Neural cell (in vitro differentiated cells): Measurements from ENCODE around the gene PPP2R5B. TPM values are rescaled to one million over a fixed set of nuclear protein-coding genes. Genes with fewer than 3 reads are reported as not detected.

Experiments used
- H2AFZ ChIP-seq: fragments of 200-600, 300-800 bp; sonication (generic), shearing (Covaris generic); 2 replicates; pipeline ENCODE4 v1.6.0; 2014; ENCODE audit warnings: low read depth, mild to moderate bottlenecking, antibody characterized with exemption, low read length, moderate library complexity
- H3F3A ChIP-seq: fragments of 200-600 bp; shearing (Covaris generic); 2 replicates; pipeline ENCODE4 v1.6.1; 2016; ENCODE audit warnings: mild to moderate bottlenecking, moderate library complexity, mixed read lengths, antibody characterized with exemption, low read length; ENCODE audit not compliant: insufficient read depth, poor library complexity, severe bottlenecking
- H3K27ac ChIP-seq: fragments of 200-600, 300-800 bp; sonication (generic), shearing (Covaris generic); 2 replicates; pipeline ENCODE4 v1.5.1; 2014; ENCODE audit warnings: mild to moderate bottlenecking, low read length, moderate library complexity
- H3K27me3 ChIP-seq: fragments of 300-800, 200-600 bp; sonication (generic), shearing (Covaris generic); 2 replicates; pipeline ENCODE4 v1.6.0; 2014; ENCODE audit warnings: mild to moderate bottlenecking, low read depth, low read length, moderate library complexity; ENCODE audit not compliant: insufficient read depth
- H3K36me3 ChIP-seq: fragments of 300-800, 200-600 bp; sonication (generic), shearing (Covaris generic); 2 replicates; pipeline ENCODE4 v1.5.1; 2014; ENCODE audit warnings: mild to moderate bottlenecking, antibody characterized with exemption, low read length, moderate library complexity; ENCODE audit not compliant: insufficient read depth
- H3K4me2 ChIP-seq: fragments of 300-800, 200-600 bp; sonication (generic), shearing (Covaris generic); 2 replicates; pipeline ENCODE4 v1.6.0; 2014; ENCODE audit warnings: mild to moderate bottlenecking, low read length
- H3K4me3 ChIP-seq: fragments of 300-800, 200-600 bp; sonication (generic), shearing (Covaris generic); 2 replicates; pipeline ENCODE4 v1.5.1; 2014; ENCODE audit warnings: mild to moderate bottlenecking, low read length, moderate library complexity
- H3K79me2 ChIP-seq: fragments of 200-600 bp; shearing (Covaris generic); replicated peaks from 2 replicates; pipeline ENCODE4 v1.6.0; 2014; ENCODE audit warnings: mild to moderate bottlenecking, low read length, moderate library complexity; ENCODE audit not compliant: insufficient read depth
- H3K9ac ChIP-seq: fragments of 300-800, 200-600 bp; sonication (generic), shearing (Covaris generic); 2 replicates; pipeline ENCODE4 v1.6.1; 2016; ENCODE audit warnings: mild to moderate bottlenecking, low read length, mixed read lengths
- H3K9me2 ChIP-seq: fragments of 200-600 bp; shearing (Covaris generic); 2 replicates; pipeline ENCODE4 v1.6.1; 2016; ENCODE audit warnings: mild to moderate bottlenecking, low read length, mixed read lengths; ENCODE audit not compliant: insufficient read depth
- H3K9me3 ChIP-seq: fragments of 200-600, 300-800 bp; sonication (generic), shearing (Covaris generic); 2 replicates; pipeline ENCODE4 v1.6.1; 2016; ENCODE audit warnings: mild to moderate bottlenecking, mixed run types, low read length, moderate library complexity, mixed read lengths
- H4K20me1 ChIP-seq: fragments of 200-600 bp; shearing (Covaris generic); 2 replicates; pipeline ENCODE4 v1.6.1; 2016; ENCODE audit warnings: mild to moderate bottlenecking, mixed run types; ENCODE audit not compliant: insufficient read depth
- CTCF ChIP-seq: fragments of 450-650 bp; IDR thresholded peaks from 2 replicates; pipeline ENCODE4 v1.5.1; 2014; ENCODE audit warnings: antibody characterized with exemption, mild to moderate bottlenecking, moderate library complexity; ENCODE audit not compliant: poor library complexity, severe bottlenecking
- EP300 ChIP-seq: fragments of 450-650 bp; conservative IDR thresholded peaks from 2 replicates; pipeline ENCODE4 v1.6.1; 2014; ENCODE audit warnings: antibody characterized with exemption, mild to moderate bottlenecking, moderate library complexity; ENCODE audit not compliant: poor library complexity, severe bottlenecking
- EZH2 ChIP-seq: fragments of 200-600, 300-800 bp; shearing (Covaris generic), sonication (generic); IDR thresholded peaks from 2 replicates; pipeline ENCODE4 v1.6.1; 2014; ENCODE audit warnings: antibody characterized with exemption, low read length, borderline replicate concordance, mild to moderate bottlenecking; ENCODE audit not compliant: insufficient read depth, poor library complexity, severe bottlenecking
- MXI1 ChIP-seq: fragments of 450-650 bp; conservative IDR thresholded peaks from 2 replicates; pipeline ENCODE4 v1.6.1; 2014; ENCODE audit warnings: antibody characterized with exemption, mild to moderate bottlenecking; ENCODE audit not compliant: poor library complexity, severe bottlenecking
- POLR2AphosphoS5 ChIP-seq: IDR thresholded peaks from 2 replicates; pipeline ENCODE4 v1.6.1; 2012
- RAD21 ChIP-seq: fragments of 450-650 bp; conservative IDR thresholded peaks from 2 replicates; pipeline ENCODE4 v1.6.1; 2014; ENCODE audit warnings: antibody characterized with exemption, mild to moderate bottlenecking, moderate library complexity
- SMC3 ChIP-seq: fragments of 450-650 bp; conservative IDR thresholded peaks from 2 replicates; pipeline ENCODE4 v1.6.1; 2014; ENCODE audit warnings: antibody characterized with exemption, mild to moderate bottlenecking, moderate library complexity; ENCODE audit not compliant: poor library complexity
- TAF1 ChIP-seq: IDR thresholded peaks from 2 replicates; pipeline ENCODE4 v1.6.1; 2012; ENCODE audit warnings: low read depth
- polyA plus RNA-seq: library from polyadenylated mRNA; depleted of rRNA; stranded (reverse); fragments of >200 nt; gene quantifications from 2 replicates; pipeline ENCODE4 v1.2.3, GENCODE V29; 2014
- TF ChIP-seq, protein P1 (sequence below): IDR thresholded peaks from 2 replicates; pipeline ENCODE4 v1.6.1; 2012; ENCODE audit warnings: borderline replicate concordance

Gene PPP2R5B
- polyA plus RNA-seq, 1 donor from 2014 or later: 76.1 TPM

GRCh38 chr11:64888729-64889511, 35.6 kb upstream of the PPP2R5B start:
- Histone ChIP-seq H3K9me3 (no peaks in the 10 kb centered on the region), H3F3A (no peaks in the 10 kb centered on the region), H3K9ac (no peak overlapping the region), H2AFZ (no peak overlapping the region), H4K20me1 (no peaks in the 10 kb centered on the region), H3K9me2 (no peaks in the 10 kb centered on the region), H3K4me3 (no peak overlapping the region), H3K36me3 (no peaks in the 10 kb centered on the region), H3K4me2 (no peak overlapping the region), H3K27me3 (no peaks in the 10 kb centered on the region), H3K27ac (no peak overlapping the region), H3K79me2 (no peaks in the 10 kb centered on the region)
- TF ChIP-seq EZH2: no peak
- no peak for TF ChIP-seq SMC3
- TF ChIP-seq RAD21: no peak
- no peak for TF ChIP-seq EP300

GRCh38 chr11:64890522-64890939, 34.0 kb upstream of the PPP2R5B start:
- Histone ChIP-seq H3K9me3 (no peaks in the 10 kb centered on the region), H3K4me3 (no peak overlapping the region), H4K20me1 (no peaks in the 10 kb centered on the region), H3K36me3 (no peaks in the 10 kb centered on the region), H3K9ac (no peak overlapping the region), H3K4me2 (no peak overlapping the region), H3K27ac (no peak overlapping the region), H2AFZ (no peak overlapping the region), H3K79me2 (no peaks in the 10 kb centered on the region), H3K9me2 (no peaks in the 10 kb centered on the region), H3F3A (no peaks in the 10 kb centered on the region), H3K27me3 (no peaks in the 10 kb centered on the region)
- no peak for TF ChIP-seq RAD21

DNA sequence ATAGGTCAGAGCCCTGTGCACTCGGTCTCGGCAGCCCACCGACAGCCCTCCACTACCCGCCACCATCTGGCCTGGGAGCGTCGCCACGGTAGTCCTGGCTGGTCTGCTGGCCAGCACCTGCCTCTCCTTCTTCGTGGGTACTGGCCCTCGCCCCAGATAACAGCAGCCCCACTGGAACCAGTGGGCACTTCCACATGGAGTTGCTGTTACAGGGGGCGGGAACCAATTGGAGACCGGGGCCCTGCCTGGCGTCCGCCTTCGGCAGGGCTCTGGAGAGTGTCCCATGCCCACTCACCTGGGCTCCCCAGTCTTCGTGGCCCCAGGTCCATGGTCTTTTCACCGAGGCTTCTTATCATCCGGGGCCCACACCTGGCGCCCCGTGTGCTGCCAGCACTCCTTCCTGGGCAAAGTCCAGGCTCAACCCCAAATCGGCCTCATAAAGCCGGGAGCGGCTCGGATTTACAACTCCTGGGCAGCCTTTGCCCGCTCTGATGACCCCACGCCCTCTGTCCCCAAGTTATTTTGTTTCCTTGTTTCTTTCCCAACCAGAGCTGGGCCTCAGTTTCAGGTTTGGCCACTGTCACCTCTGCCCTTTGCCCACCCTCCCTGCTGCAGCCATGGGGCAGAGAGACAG, 33.2 kb upstream of the PPP2R5B start:
- Histone ChIP-seq H3K27ac (no peak overlapping the region), H3K9me3 (no peaks in the 10 kb centered on the region), H4K20me1 (no peaks in the 10 kb centered on the region), H3F3A (no peaks in the 10 kb centered on the region), H3K4me3 (no peak overlapping the region), H3K4me2 (no peak overlapping the region), H3K79me2 (no peaks in the 10 kb centered on the region), H3K36me3 (no peaks in the 10 kb centered on the region), H3K9ac (no peak overlapping the region), H3K9me2 (no peaks in the 10 kb centered on the region), H3K27me3 (no peaks in the 10 kb centered on the region), H2AFZ (no peak overlapping the region)
- no peak for TF ChIP-seq TAF1

- Histone ChIP-seq H3K9me3 (no peaks in the 10 kb centered on the region), H3K9me2 (no peaks in the 10 kb centered on the region), H3K4me2 (no peak overlapping the region), H3K36me3 (no peaks in the 10 kb centered on the region), H2AFZ (no peak overlapping the region), H3K4me3 (no peak overlapping the region), H3K27ac (no peak overlapping the region), H4K20me1 (no peaks in the 10 kb centered on the region), H3F3A (no peaks in the 10 kb centered on the region), H3K79me2 (no peaks in the 10 kb centered on the region), H3K27me3 (no peaks in the 10 kb centered on the region), H3K9ac (no peak overlapping the region)
- TF ChIP-seq TAF1 (no peak), RAD21 (no peak), POLR2AphosphoS5 (no peak), MXI1 (no peak), CTCF (no peak), SMC3 (no peak), EP300 (no peak), EZH2 (no peak)
- TF ChIP-seq, protein P1, sequence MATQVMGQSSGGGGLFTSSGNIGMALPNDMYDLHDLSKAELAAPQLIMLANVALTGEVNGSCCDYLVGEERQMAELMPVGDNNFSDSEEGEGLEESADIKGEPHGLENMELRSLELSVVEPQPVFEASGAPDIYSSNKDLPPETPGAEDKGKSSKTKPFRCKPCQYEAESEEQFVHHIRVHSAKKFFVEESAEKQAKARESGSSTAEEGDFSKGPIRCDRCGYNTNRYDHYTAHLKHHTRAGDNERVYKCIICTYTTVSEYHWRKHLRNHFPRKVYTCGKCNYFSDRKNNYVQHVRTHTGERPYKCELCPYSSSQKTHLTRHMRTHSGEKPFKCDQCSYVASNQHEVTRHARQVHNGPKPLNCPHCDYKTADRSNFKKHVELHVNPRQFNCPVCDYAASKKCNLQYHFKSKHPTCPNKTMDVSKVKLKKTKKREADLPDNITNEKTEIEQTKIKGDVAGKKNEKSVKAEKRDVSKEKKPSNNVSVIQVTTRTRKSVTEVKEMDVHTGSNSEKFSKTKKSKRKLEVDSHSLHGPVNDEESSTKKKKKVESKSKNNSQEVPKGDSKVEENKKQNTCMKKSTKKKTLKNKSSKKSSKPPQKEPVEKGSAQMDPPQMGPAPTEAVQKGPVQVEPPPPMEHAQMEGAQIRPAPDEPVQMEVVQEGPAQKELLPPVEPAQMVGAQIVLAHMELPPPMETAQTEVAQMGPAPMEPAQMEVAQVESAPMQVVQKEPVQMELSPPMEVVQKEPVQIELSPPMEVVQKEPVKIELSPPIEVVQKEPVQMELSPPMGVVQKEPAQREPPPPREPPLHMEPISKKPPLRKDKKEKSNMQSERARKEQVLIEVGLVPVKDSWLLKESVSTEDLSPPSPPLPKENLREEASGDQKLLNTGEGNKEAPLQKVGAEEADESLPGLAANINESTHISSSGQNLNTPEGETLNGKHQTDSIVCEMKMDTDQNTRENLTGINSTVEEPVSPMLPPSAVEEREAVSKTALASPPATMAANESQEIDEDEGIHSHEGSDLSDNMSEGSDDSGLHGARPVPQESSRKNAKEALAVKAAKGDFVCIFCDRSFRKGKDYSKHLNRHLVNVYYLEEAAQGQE: no peak
Measured at GRCh38 chr11:64891880-64892279, 32.6 kb upstream of the PPP2R5B start.
